ENCODE measurements around the gene RBM38.

GRCh38 chr20:57440678-57441509, 49.7 kb downstream of the RBM38 start:
- TF ChIP-seq CTCF (IDR thresholded peaks at IDR 0.05 in 2 of 3, conservative IDR thresholded peaks at IDR 0.05 in 1 of 3; ENCODE audit: control insufficient read depth in 2 of 3, extremely low read depth in 1 of 3, insufficient read depth in 1 of 3, low read depth in 3 of 3, low read length in 3 of 3) (no peak), CEBPZ (IDR thresholded peaks at IDR 0.05; ENCODE audit: low read depth, low read length) (no peak), EP300 (IDR thresholded peaks at IDR 0.05; ENCODE audit: borderline replicate concordance in 1 of 2, control insufficient read depth in 1 of 2, low read depth in 2 of 2, low read length in 2 of 2) (no peak), CREB1 (IDR thresholded peaks at IDR 0.05; ENCODE audit: low read depth) (no peak)
- TF ChIP-seq, protein P1, sequence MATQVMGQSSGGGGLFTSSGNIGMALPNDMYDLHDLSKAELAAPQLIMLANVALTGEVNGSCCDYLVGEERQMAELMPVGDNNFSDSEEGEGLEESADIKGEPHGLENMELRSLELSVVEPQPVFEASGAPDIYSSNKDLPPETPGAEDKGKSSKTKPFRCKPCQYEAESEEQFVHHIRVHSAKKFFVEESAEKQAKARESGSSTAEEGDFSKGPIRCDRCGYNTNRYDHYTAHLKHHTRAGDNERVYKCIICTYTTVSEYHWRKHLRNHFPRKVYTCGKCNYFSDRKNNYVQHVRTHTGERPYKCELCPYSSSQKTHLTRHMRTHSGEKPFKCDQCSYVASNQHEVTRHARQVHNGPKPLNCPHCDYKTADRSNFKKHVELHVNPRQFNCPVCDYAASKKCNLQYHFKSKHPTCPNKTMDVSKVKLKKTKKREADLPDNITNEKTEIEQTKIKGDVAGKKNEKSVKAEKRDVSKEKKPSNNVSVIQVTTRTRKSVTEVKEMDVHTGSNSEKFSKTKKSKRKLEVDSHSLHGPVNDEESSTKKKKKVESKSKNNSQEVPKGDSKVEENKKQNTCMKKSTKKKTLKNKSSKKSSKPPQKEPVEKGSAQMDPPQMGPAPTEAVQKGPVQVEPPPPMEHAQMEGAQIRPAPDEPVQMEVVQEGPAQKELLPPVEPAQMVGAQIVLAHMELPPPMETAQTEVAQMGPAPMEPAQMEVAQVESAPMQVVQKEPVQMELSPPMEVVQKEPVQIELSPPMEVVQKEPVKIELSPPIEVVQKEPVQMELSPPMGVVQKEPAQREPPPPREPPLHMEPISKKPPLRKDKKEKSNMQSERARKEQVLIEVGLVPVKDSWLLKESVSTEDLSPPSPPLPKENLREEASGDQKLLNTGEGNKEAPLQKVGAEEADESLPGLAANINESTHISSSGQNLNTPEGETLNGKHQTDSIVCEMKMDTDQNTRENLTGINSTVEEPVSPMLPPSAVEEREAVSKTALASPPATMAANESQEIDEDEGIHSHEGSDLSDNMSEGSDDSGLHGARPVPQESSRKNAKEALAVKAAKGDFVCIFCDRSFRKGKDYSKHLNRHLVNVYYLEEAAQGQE (IDR thresholded peaks at IDR 0.05; ENCODE audit: low read depth, low read length), result no peak

All from GM12878 (cell line).